HG02981 (cell line): ENCODE data around the gene CATSPERB.
"Not testable (repeated sequence)": the region's sequence is repeated elsewhere in the genome, so short reads cannot be mapped to it uniquely, and the experiment has no call there.

Source experiments
- ATAC-seq: cut with Tn5 transposase; IDR thresholded peaks from one replicate; pipeline ENCODE4 v1.9.1; 2021; ENCODE audit warnings: mild to moderate bottlenecking, moderate library complexity; ENCODE audit not compliant: unreplicated experiment

The CATSPERB gene

GRCh38 chr14:91582761-91583160 lies 149.1 kb downstream of the CATSPERB start:
- no peak for ATAC-seq

- ATAC-seq = no peak
Measured at GRCh38 chr14:91580876-91581577, 150.9 kb downstream of the CATSPERB start.

- ATAC-seq = no peak
Measured at GRCh38 chr14:91577632-91578233, 154.2 kb downstream of the CATSPERB start.

- ATAC-seq = no peak
Measured at GRCh38 chr14:91575469-91576208, 156.2 kb downstream of the CATSPERB start.

- no peak for ATAC-seq
Measured at GRCh38 chr14:91573894-91574837, 157.7 kb downstream of the CATSPERB start.

- no peak for ATAC-seq
Measured at GRCh38 chr14:91573528-91573893, 158.4 kb downstream of the CATSPERB start.

- no peak for ATAC-seq
Measured at GRCh38 chr14:91570021-91570420, 161.9 kb downstream of the CATSPERB start.

GRCh38 chr14:91569301-91569700 lies 162.6 kb downstream of the CATSPERB start:
- ATAC-seq = no peak

- no peak for ATAC-seq
Measured at GRCh38 chr14:91568626-91569025, 163.3 kb downstream of the CATSPERB start.

- not testable (repeated sequence) for ATAC-seq
Measured at GRCh38 chr14:91567827-91568226, 164.1 kb downstream of the CATSPERB start.

- no peak for ATAC-seq
Measured at GRCh38 chr14:91555531-91555930, 176.4 kb downstream of the CATSPERB start.

GRCh38 chr14:91554535-91555332 lies 177.2 kb downstream of the CATSPERB start:
- no peak for ATAC-seq

GRCh38 chr14:91548108-91548507 lies 183.8 kb downstream of the CATSPERB start:
- ATAC-seq = no peak

GRCh38 chr14:91545946-91546716 lies 185.8 kb downstream of the CATSPERB start:
- no peak for ATAC-seq

- no peak for ATAC-seq
Measured at GRCh38 chr14:91545204-91545603, 186.7 kb downstream of the CATSPERB start.

GRCh38 chr14:91536327-91536726 lies 195.6 kb downstream of the CATSPERB start:
- ATAC-seq = no peak

- not testable (repeated sequence) for ATAC-seq
Measured at GRCh38 chr14:91534059-91534458, 197.8 kb downstream of the CATSPERB start.

- ATAC-seq = no peak
Measured at GRCh38 chr14:91533623-91534022, 198.3 kb downstream of the CATSPERB start.
